Measurements from ENCODE around the gene PCBP3. TPM values are rescaled to one million over a fixed set of nuclear protein-coding genes. Genes with fewer than 3 reads are reported as not detected.

The PCBP3 gene
- total and polyA plus RNA-seq, 8 donors = 0.83 to 4.3 (median 1.7) TPM

DNA sequence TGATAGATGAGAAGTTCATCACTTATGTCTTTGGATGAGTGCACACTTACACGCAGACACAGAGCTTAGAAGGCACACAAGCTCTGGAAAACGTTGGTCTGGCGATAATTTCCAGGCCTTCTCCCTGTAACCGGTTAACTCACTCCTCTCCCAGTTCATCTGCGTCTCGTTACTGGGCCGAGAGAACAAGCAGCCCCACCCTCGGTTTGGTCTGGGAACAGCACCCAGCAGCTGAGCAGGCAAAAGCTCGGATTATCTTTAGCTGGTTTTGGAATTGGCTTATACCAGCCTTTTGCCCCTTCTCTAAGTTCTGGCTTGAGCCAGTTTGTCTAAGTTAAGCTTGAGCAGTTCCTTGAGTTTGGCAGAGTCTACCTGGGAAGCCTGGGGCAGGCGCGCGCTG lies 310.7 kb downstream of the PCBP3 start:
- 48% methylated on average over 12 of the region's 12 CpGs for WGBS, 2 donors
- Histone ChIP-seq H3K9me3 (no peaks in the 10 kb centered on the region), H3K4me3 (no peak overlapping the region), H3K4me1 (no peaks in the 10 kb centered on the region), H3K36me3 (no peaks in the 10 kb centered on the region), H3K27ac (no peak overlapping the region), H3K27me3 (no peaks in the 10 kb centered on the region)
- TF ChIP-seq, protein P1, sequence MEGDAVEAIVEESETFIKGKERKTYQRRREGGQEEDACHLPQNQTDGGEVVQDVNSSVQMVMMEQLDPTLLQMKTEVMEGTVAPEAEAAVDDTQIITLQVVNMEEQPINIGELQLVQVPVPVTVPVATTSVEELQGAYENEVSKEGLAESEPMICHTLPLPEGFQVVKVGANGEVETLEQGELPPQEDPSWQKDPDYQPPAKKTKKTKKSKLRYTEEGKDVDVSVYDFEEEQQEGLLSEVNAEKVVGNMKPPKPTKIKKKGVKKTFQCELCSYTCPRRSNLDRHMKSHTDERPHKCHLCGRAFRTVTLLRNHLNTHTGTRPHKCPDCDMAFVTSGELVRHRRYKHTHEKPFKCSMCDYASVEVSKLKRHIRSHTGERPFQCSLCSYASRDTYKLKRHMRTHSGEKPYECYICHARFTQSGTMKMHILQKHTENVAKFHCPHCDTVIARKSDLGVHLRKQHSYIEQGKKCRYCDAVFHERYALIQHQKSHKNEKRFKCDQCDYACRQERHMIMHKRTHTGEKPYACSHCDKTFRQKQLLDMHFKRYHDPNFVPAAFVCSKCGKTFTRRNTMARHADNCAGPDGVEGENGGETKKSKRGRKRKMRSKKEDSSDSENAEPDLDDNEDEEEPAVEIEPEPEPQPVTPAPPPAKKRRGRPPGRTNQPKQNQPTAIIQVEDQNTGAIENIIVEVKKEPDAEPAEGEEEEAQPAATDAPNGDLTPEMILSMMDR (IDR thresholded peaks at IDR 0.05) = no peak
- intact Hi-C loops (cut with DNase I) = no loop called here
- DNase-seq (no peak), FAIRE-seq (no peak), ATAC-seq (no peak)

DNA sequence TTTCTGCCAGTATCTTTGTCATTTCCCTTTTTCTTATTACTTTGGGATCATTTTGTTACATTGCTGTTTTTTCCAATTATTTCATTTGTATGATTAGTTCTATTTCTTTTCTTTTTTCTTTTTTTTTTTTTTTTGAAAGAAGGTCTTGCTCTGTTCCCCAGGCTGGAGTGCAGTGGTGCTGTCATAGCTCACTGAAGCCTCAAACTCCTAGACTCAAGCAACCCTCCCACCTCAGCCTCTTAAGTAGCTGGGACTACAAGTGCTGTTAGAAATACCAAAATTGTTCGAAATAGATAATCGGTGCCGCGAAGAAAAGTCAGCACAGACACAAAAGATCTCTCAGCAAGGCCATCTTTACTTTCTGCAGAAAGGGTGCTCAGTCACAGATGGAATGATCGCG lies 311.4 kb downstream of the PCBP3 start:
- no peak for DNase-seq
- no peaks in the 10 kb centered on the region for H3K9me3 ChIP-seq
- whole genome bisulfite sequencing, 2 donors = 78 to 87% methylated on average over 6 of the region's 6 CpGs
- H3K4me1 ChIP-seq = no peaks in the 10 kb centered on the region
- no peaks in the 10 kb centered on the region for H3K36me3 ChIP-seq
- H3K4me3 ChIP-seq = no peak overlapping the region
- intact Hi-C loops (cut with DNase I) = no loop called here
- no peak overlapping the region for H3K27ac ChIP-seq
- no peak for ATAC-seq
- H3K27me3 ChIP-seq = no peaks in the 10 kb centered on the region
- FAIRE-seq = no peak
- TF ChIP-seq, protein P1 (IDR thresholded peaks at IDR 0.05) = no peak

DNA sequence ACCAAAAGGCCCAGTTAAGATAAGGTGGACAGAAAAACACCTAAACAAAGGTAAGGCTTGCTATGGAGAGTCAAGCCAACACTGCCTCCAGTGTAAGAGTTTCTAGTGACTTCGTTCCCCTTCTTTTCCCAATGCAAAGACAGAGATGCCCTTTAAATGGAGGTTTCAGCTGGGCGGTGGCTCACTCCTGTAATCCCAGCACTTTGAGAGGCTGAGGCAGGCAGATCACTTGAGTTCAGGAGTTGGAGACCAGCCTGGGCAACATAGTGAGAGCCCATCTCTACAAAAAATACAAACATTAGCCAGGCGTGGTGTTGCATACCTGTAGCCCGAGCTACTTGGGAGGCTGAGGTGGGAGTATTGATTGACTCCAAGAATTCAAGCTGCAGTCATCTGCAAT lies 314.0 kb downstream of the PCBP3 start:
- Histone ChIP-seq H3K4me1 (no peaks in the 10 kb centered on the region), H3K27ac (no peak overlapping the region), H3K36me3 (no peaks in the 10 kb centered on the region), H3K4me3 (no peak overlapping the region), H3K27me3 (no peaks in the 10 kb centered on the region), H3K9me3 (no peaks in the 10 kb centered on the region)
- FAIRE-seq = no peak
- WGBS, 2 donors = 50 to 80% methylated on average over 4 of the region's 4 CpGs
- no peak for DNase-seq
- TF ChIP-seq, protein P1 (IDR thresholded peaks at IDR 0.05) = no peak
- no peak for ATAC-seq
- intact Hi-C loops (cut with DNase I) = no loop called here

DNA sequence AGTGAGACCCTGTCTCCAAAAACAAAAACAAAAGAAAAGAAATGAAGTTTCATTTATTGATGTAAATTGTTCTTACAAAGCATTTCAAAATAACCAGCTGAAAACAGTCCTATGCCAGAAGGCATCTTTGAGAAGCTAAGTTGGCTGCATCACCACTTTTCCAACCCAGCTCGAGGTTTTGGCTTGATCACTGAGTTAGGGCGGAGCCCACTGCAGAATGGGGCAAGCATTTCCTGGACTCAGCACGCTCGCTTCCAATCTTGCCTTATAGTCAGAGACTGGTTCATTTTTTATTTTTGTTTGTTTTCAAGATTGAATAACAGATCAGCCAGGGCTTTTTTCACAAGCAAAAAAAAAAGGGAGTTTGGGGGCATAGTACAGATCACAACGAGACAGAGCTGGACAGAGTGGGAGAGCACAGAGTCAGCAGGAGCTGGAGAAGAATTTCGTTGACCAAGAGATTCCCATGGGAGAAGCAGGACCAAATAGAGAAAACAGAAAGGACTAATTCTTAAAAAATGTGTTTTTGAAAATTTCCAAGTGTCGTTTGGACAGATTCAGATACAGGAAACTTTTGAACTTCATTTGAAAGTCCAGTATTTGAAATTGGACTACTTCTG lies 314.6 kb downstream of the PCBP3 start:
- FAIRE-seq = no peak

DNA sequence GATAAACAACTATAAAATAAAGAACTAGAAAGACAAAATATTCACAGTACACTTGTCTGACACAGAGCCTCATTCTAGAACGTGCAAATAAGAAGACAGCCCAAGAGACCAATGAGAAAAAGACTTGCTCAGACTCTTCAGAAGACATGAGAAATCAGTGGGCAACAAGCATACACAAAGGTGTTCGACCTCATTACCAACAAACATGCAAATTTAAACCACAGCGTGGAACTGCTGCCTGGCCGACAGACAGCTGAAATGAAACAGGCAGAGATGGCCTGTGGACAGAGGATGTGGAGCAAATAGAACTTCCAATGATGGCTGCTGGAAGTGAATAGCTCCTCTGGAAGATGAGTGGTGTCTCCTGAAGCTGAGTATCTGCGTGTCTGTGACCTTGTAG lies 315.7 kb downstream of the PCBP3 start:
- H3K27ac ChIP-seq = no peak overlapping the region

More for the DNA sequence above, 314.6 kb downstream of the PCBP3 start:
- intact Hi-C loops (cut with DNase I) = no loop called here
- 41 to 52% methylated on average over 7 of the region's 7 CpGs for WGBS, 2 donors
- Histone ChIP-seq H3K36me3 (no peaks in the 10 kb centered on the region), H3K4me1 (no peaks in the 10 kb centered on the region), H3K27ac (peak overlapping the region in 1 of 4 donors; percentile 9), H3K9me3 (no peaks in the 10 kb centered on the region), H3K27me3 (no peaks in the 10 kb centered on the region), H3K4me3 (no peak overlapping the region)
- ATAC-seq = peak in 3 of 4 donors; percentile 47 to 56 (median 55)
- no peak for DNase-seq
- TF ChIP-seq, protein P1 (IDR thresholded peaks at IDR 0.05) = no peak

More for the DNA sequence above, 315.7 kb downstream of the PCBP3 start:
- DNase-seq = no peak
- intact Hi-C loops (cut with DNase I) = no loop called here
- Histone ChIP-seq H3K4me3 (no peak overlapping the region), H3K4me1 (no peaks in the 10 kb centered on the region), H3K27me3 (no peaks in the 10 kb centered on the region), H3K36me3 (no peaks in the 10 kb centered on the region), H3K9me3 (no peaks in the 10 kb centered on the region)
- no peak for FAIRE-seq
- ATAC-seq = no peak
- 49 to 59% methylated on average over 5 of the region's 5 CpGs for WGBS, 2 donors
- TF ChIP-seq, protein P1 (IDR thresholded peaks at IDR 0.05) = no peak

All from pancreas (tissue), 10 donors.